IPS DF 6.9 (cell line): ENCODE results near the gene TRIM10.

Experiments used
- DNase-seq: peaks from one replicate; pipeline ENCODE4 v3.0.0-alpha.2; 2013; ENCODE audit warnings: low read depth, low spot score
- H3K27ac ChIP-seq: one replicate; pipeline ENCODE4 v1.5.1; 2013; ENCODE audit warnings: low read length, control low read depth
- H3K27me3 ChIP-seq: 2 replicates; pipeline ENCODE4 v1.6.1; 2013; ENCODE audit warnings: mild to moderate bottlenecking, low read length; ENCODE audit not compliant: control insufficient read depth, insufficient read depth
- H3K36me3 ChIP-seq: 2 replicates; pipeline ENCODE4 v1.6.1; 2013; ENCODE audit warnings: low read length; ENCODE audit not compliant: control insufficient read depth, insufficient read depth
- H3K4me1 ChIP-seq: 2 replicates; pipeline ENCODE4 v1.6.1; 2013; ENCODE audit warnings: low read length; ENCODE audit not compliant: control insufficient read depth, insufficient read depth
- H3K4me3 ChIP-seq: 2 replicates; pipeline ENCODE4 v1.5.1; 2013; ENCODE audit warnings: mild to moderate bottlenecking, low read length
- H3K9me3 ChIP-seq: 2 replicates; pipeline ENCODE4 v1.6.1; 2013; ENCODE audit warnings: low read length, inconsistent platforms; ENCODE audit not compliant: control insufficient read depth, insufficient read depth
- WGBS: extraction: QIAGEN DNeasy Blood & Tissue Kit; methylation state at CpG from one replicate; pipeline ENCODE4 v1.1.7; 2013; ENCODE audit warnings: mixed read lengths, missing lambda C conversion rate; ENCODE audit not compliant: insufficient read length, insufficient coverage; 5-methylcytosine and 5-hydroxymethylcytosine counted together

The TRIM10 gene

GRCh38 chr6:30160008-30160784, 815 bp downstream of the TRIM10 start:
- no CpG with 5 or more reads among the region's 17 CpGs for WGBS
- Histone ChIP-seq H3K4me3 (no peak overlapping the region), H3K36me3 (no peaks in the 10 kb centered on the region), H3K9me3 (no peaks in the 10 kb centered on the region), H3K27ac (no peak overlapping the region), H3K4me1 (no peaks in the 10 kb centered on the region), H3K27me3 (no peaks in the 10 kb centered on the region)
- DNase-seq = no peak

- H3K9me3 ChIP-seq = no peaks in the 10 kb centered on the region
- no peak for DNase-seq
- WGBS = no CpG with 5 or more reads among the region's 3 CpGs
- H3K27me3 ChIP-seq = no peaks in the 10 kb centered on the region
- H3K4me1 ChIP-seq = no peaks in the 10 kb centered on the region
- H3K36me3 ChIP-seq = no peaks in the 10 kb centered on the region
- H3K27ac ChIP-seq = no peak overlapping the region
- H3K4me3 ChIP-seq = no peak overlapping the region
Measured at GRCh38 chr6:30158475-30159040, 2.5 kb downstream of the TRIM10 start.

GRCh38 chr6:30157999-30158398, 3.0 kb downstream of the TRIM10 start:
- Histone ChIP-seq H3K4me3 (no peak overlapping the region), H3K27me3 (no peaks in the 10 kb centered on the region), H3K4me1 (no peaks in the 10 kb centered on the region), H3K9me3 (no peaks in the 10 kb centered on the region), H3K36me3 (no peaks in the 10 kb centered on the region), H3K27ac (no peak overlapping the region)
- DNase-seq = no peak
- no CpG with 5 or more reads among the region's 2 CpGs for WGBS

- no peaks in the 10 kb centered on the region for H3K27me3 ChIP-seq
- H3K27ac ChIP-seq = no peak overlapping the region
- H3K36me3 ChIP-seq = no peaks in the 10 kb centered on the region
- no peaks in the 10 kb centered on the region for H3K4me1 ChIP-seq
- no peaks in the 10 kb centered on the region for H3K9me3 ChIP-seq
- H3K4me3 ChIP-seq = no peak overlapping the region
- DNase-seq = no peak
Measured at GRCh38 chr6:30157581-30157980, 3.4 kb downstream of the TRIM10 start.

- no peaks in the 10 kb centered on the region for H3K4me1 ChIP-seq
- DNase-seq = no peak
- H3K9me3 ChIP-seq = no peaks in the 10 kb centered on the region
- no peak overlapping the region for H3K27ac ChIP-seq
- H3K36me3 ChIP-seq = no peaks in the 10 kb centered on the region
- no peaks in the 10 kb centered on the region for H3K27me3 ChIP-seq
- no peak overlapping the region for H3K4me3 ChIP-seq
- no CpG with 5 or more reads among the region's 9 CpGs for WGBS
Measured at GRCh38 chr6:30156774-30157173, 4.2 kb downstream of the TRIM10 start.

GRCh38 chr6:30156262-30156599, 4.8 kb downstream of the TRIM10 start:
- H3K27me3 ChIP-seq = no peaks in the 10 kb centered on the region
- WGBS = no CpG with 5 or more reads among the region's 4 CpGs
- H3K36me3 ChIP-seq = no peaks in the 10 kb centered on the region
- no peak overlapping the region for H3K4me3 ChIP-seq
- no peaks in the 10 kb centered on the region for H3K9me3 ChIP-seq
- H3K27ac ChIP-seq = no peak overlapping the region
- no peak for DNase-seq
- no peaks in the 10 kb centered on the region for H3K4me1 ChIP-seq

- no peaks in the 10 kb centered on the region for H3K4me1 ChIP-seq
- H3K36me3 ChIP-seq = no peaks in the 10 kb centered on the region
- no peak overlapping the region for H3K4me3 ChIP-seq
- no peaks in the 10 kb centered on the region for H3K27me3 ChIP-seq
- no peak for DNase-seq
- no CpG with 5 or more reads among the region's 2 CpGs for WGBS
- no peaks in the 10 kb centered on the region for H3K9me3 ChIP-seq
- no peak overlapping the region for H3K27ac ChIP-seq
Measured at GRCh38 chr6:30155520-30156261, 5.3 kb downstream of the TRIM10 start.

- DNase-seq = no peak
- Histone ChIP-seq H3K36me3 (no peaks in the 10 kb centered on the region), H3K27ac (no peak overlapping the region), H3K27me3 (no peaks in the 10 kb centered on the region), H3K4me3 (no peak overlapping the region), H3K4me1 (no peaks in the 10 kb centered on the region), H3K9me3 (no peaks in the 10 kb centered on the region)
- WGBS = no CpG with 5 or more reads among the region's 12 CpGs
Measured at GRCh38 chr6:30154709-30155519, 6.1 kb downstream of the TRIM10 start.

- Histone ChIP-seq H3K27ac (no peak overlapping the region), H3K4me3 (no peak overlapping the region), H3K4me1 (no peaks in the 10 kb centered on the region), H3K36me3 (no peaks in the 10 kb centered on the region), H3K9me3 (no peaks in the 10 kb centered on the region), H3K27me3 (no peaks in the 10 kb centered on the region)
- WGBS = no CpG with 5 or more reads among the region's 17 CpGs
- no peak for DNase-seq
Measured at GRCh38 chr6:30154061-30154460, 7.0 kb downstream of the TRIM10 start.

GRCh38 chr6:30152910-30153610, 8.0 kb downstream of the TRIM10 start:
- Histone ChIP-seq H3K4me1 (no peaks in the 10 kb centered on the region), H3K27ac (no peak overlapping the region), H3K9me3 (no peaks in the 10 kb centered on the region), H3K36me3 (no peaks in the 10 kb centered on the region), H3K4me3 (no peak overlapping the region), H3K27me3 (no peaks in the 10 kb centered on the region)
- no peak for DNase-seq
- WGBS = no CpG with 5 or more reads among the region's 3 CpGs
